ENCODE measurements around the gene RTN4. TPM values are rescaled to one million over a fixed set of nuclear protein-coding genes. Genes with fewer than 3 reads are reported as not detected.
A peak's percentile ranks its signal among the peaks of the same experiment; 100 is the strongest.

RTN4 gene
- total and polyA plus RNA-seq, 4 donors = 168 to 311 (median 230) TPM

- H3K4me3 ChIP-seq = no peak overlapping the region
- H3K27me3 ChIP-seq (ENCODE audit: control insufficient read depth in 3 of 3, insufficient read depth in 3 of 3, low read length in 2 of 3) = no peaks in the 10 kb centered on the region
- WGBS, 2 donors = 58 to 60% methylated on average over 6 of the region's 6 CpGs
- peak overlapping the region; percentile 58 to 82 for H3K27ac ChIP-seq (ENCODE audit: low read depth in 1 of 2, low read length in 1 of 2)
- H3K9ac ChIP-seq (ENCODE audit: insufficient read depth in 1 of 2, low read length in 2 of 2) = no peak overlapping the region
- no peaks in the 10 kb centered on the region for H3K36me3 ChIP-seq (ENCODE audit: control insufficient read depth in 4 of 4, insufficient read depth in 4 of 4, low read length in 4 of 4)
- no peaks in the 10 kb centered on the region for H3K9me3 ChIP-seq (ENCODE audit: control insufficient read depth in 4 of 4, insufficient read depth in 3 of 4, low read length in 3 of 4)
- H3K4me1 ChIP-seq (ENCODE audit: control insufficient read depth in 5 of 5, insufficient read depth in 5 of 5, low read length in 5 of 5) = peaks cover 4 to 19% (median 16%) of the 10 kb centered on the region in 5 donors
- no peak for TF ChIP-seq CTCF (IDR thresholded peaks at IDR 0.05; ENCODE audit: control extremely low read depth, extremely low read depth)
- ATAC-seq (ENCODE audit: insufficient read depth, low FRiP score) (no peak), DNase-seq (no peak)
Measured at GRCh38 chr2:55097461-55098410, 47.5 kb upstream of the RTN4 start.

- no peak for DNase-seq
- no peak for ATAC-seq (ENCODE audit: insufficient read depth, low FRiP score)
- peaks cover 4 to 19% (median 19%) of the 10 kb centered on the region in 5 donors for H3K4me1 ChIP-seq (ENCODE audit: control insufficient read depth in 5 of 5, insufficient read depth in 5 of 5, low read length in 5 of 5)
Measured at GRCh38 chr2:55097082-55097460, 46.8 kb upstream of the RTN4 start.

GRCh38 chr2:55096586-55096985 is 46.3 kb upstream of the RTN4 start:
- WGBS, 2 donors = 91% methylated on average over 3 of the region's 3 CpGs
- Histone ChIP-seq H3K9me3 (ENCODE audit: control insufficient read depth in 4 of 4, insufficient read depth in 3 of 4, low read length in 3 of 4) (no peaks in the 10 kb centered on the region), H3K36me3 (ENCODE audit: control insufficient read depth in 4 of 4, insufficient read depth in 4 of 4, low read length in 4 of 4) (no peaks in the 10 kb centered on the region), H3K9ac (ENCODE audit: insufficient read depth in 1 of 2, low read length in 2 of 2) (no peak overlapping the region), H3K27me3 (ENCODE audit: control insufficient read depth in 3 of 3, insufficient read depth in 3 of 3, low read length in 2 of 3) (no peaks in the 10 kb centered on the region), H3K27ac (ENCODE audit: low read depth in 1 of 2, low read length in 1 of 2) (peak overlapping the region; percentile 10 to 64), H3K4me1 (ENCODE audit: control insufficient read depth in 5 of 5, insufficient read depth in 5 of 5, low read length in 5 of 5) (peaks cover 4 to 19% (median 19%) of the 10 kb centered on the region in 5 donors), H3K4me3 (no peak overlapping the region)
- DNase-seq (no peak), ATAC-seq (ENCODE audit: insufficient read depth, low FRiP score) (no peak)
- TF ChIP-seq CTCF (IDR thresholded peaks at IDR 0.05; ENCODE audit: control extremely low read depth, extremely low read depth) = no peak

More at GRCh38 chr2:55097082-55097460, 46.8 kb upstream of the RTN4 start:
- H3K36me3 ChIP-seq (ENCODE audit: control insufficient read depth in 4 of 4, insufficient read depth in 4 of 4, low read length in 4 of 4) = no peaks in the 10 kb centered on the region
- no peak for TF ChIP-seq CTCF (IDR thresholded peaks at IDR 0.05; ENCODE audit: control extremely low read depth, extremely low read depth)
- 50 to 66% methylated on average over 1 of the region's 1 CpG for WGBS, 2 donors
- peak overlapping the region in 1 of 2 donors; percentile 58 for H3K27ac ChIP-seq (ENCODE audit: low read depth in 1 of 2, low read length in 1 of 2)
- H3K9me3 ChIP-seq (ENCODE audit: control insufficient read depth in 4 of 4, insufficient read depth in 3 of 4, low read length in 3 of 4) = no peaks in the 10 kb centered on the region
- no peaks in the 10 kb centered on the region for H3K27me3 ChIP-seq (ENCODE audit: control insufficient read depth in 3 of 3, insufficient read depth in 3 of 3, low read length in 2 of 3)
- H3K9ac ChIP-seq (ENCODE audit: insufficient read depth in 1 of 2, low read length in 2 of 2) = no peak overlapping the region
- H3K4me3 ChIP-seq = no peak overlapping the region

All from lung (tissue), 12 donors.